ENCODE data around the gene NTSR2. TPM values are rescaled to one million over a fixed set of nuclear protein-coding genes. Genes with fewer than 3 reads are reported as not detected.
A peak's percentile ranks its signal among the peaks of the same experiment; 100 is the strongest.

NTSR2 gene
- polyA plus RNA-seq, 1 experiment, result not detected

DNA sequence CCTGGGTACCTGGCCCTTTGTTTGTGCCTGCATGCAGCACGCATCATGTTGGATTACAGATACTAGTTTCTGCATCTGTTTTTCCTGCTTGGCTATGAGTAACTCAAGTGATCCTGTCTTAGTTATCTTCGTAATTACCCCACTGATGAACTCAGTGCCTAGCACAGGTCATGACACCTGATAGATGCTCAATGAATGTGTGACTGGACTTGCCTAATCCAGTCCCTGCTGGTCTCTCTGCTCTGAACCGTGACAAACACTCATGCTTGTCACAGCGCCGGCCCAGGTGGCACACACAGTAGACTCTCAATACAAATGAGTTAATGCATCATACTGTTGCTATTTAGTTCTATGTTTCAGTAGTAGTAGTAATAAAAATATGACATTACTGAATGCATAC is 31.2 kb upstream of the NTSR2 start:
- ChIA-PET POLR2A (no interaction called here), CTCF (interaction anchor here (1.0 to 1.9 kb wide), 2 partner anchors 13 to 78 kb away, joined by 3 to 4 read pairs; no protein-coding TSS in a partner anchor)
- TF ChIP-seq, protein P1, sequence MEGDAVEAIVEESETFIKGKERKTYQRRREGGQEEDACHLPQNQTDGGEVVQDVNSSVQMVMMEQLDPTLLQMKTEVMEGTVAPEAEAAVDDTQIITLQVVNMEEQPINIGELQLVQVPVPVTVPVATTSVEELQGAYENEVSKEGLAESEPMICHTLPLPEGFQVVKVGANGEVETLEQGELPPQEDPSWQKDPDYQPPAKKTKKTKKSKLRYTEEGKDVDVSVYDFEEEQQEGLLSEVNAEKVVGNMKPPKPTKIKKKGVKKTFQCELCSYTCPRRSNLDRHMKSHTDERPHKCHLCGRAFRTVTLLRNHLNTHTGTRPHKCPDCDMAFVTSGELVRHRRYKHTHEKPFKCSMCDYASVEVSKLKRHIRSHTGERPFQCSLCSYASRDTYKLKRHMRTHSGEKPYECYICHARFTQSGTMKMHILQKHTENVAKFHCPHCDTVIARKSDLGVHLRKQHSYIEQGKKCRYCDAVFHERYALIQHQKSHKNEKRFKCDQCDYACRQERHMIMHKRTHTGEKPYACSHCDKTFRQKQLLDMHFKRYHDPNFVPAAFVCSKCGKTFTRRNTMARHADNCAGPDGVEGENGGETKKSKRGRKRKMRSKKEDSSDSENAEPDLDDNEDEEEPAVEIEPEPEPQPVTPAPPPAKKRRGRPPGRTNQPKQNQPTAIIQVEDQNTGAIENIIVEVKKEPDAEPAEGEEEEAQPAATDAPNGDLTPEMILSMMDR (IDR thresholded peaks at IDR 0.05; ENCODE audit: low read depth, low read length), result no peak
- H3K9me3 ChIP-seq (ENCODE audit: control insufficient read depth, insufficient read depth, low read length), result peaks cover 6% of the 10 kb centered on the region; the same call in 1 of the 2 replicates
- no peak overlapping the region for H3K27ac ChIP-seq (ENCODE audit: low read depth, low read length)
- H3K27me3 ChIP-seq (ENCODE audit: control insufficient read depth, insufficient read depth, low read length), result no peaks in the 10 kb centered on the region
- DNase-seq (ENCODE audit: low read depth, low spot score), result no peak
- H3K4me3 ChIP-seq (ENCODE audit: low read depth, low read length), result no peak overlapping the region

- no peak overlapping the region for H3K27ac ChIP-seq (ENCODE audit: low read depth, low read length)
Measured at GRCh38 chr2:11699686-11700670, 30.0 kb upstream of the NTSR2 start.

DNA sequence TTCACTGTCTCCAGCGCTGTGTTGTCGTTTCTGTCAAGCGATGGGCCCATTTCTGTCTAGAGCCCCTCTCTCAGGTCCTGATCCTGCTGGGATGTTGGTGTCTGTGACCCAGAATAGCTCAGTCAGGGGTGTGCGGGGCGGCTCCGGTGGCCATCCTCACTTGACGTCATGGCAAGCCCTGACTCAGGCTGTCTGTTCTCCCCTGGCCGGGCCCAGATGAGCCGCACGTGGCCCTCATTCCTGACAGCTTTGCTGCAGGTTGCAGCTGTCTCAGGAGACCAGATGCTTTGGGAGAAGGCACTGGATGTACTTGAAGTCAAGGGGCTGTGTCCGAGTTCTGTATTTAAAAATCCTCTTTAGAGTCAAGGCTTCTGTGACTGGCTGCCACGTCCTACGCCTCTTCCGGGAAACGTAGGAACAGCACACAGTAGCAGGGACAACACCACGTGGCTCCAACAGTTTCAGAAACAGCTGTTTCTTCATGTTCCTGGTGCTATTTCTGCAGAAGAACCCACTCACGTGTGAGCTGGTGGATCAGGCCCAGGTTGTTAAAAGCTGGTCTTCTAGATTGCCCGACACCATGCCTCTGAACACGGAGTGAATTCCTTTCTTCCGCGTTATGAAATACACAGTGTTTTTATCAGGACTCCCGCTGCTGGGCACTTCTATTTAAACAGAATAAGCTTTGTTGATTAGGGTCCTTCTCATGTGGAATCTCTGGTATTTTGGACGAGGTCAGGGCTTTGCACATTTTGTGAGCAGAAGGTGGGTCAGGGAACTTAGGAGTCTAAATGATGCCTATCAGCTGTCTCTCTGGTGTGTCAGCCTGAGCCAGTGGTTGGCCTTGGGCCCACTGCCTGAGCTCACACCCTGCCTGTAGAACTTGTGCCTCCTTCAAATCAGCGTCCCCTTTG is 28.3 kb upstream of the NTSR2 start:
- Histone ChIP-seq H3K4me3 (ENCODE audit: low read depth, low read length) (no peak overlapping the region), H3K9me3 (ENCODE audit: control insufficient read depth, insufficient read depth, low read length) (no peaks in the 10 kb centered on the region), H3K27me3 (ENCODE audit: control insufficient read depth, insufficient read depth, low read length) (no peaks in the 10 kb centered on the region), H3K27ac (ENCODE audit: low read depth, low read length) (peak overlapping the region; percentile 70)
- ChIA-PET CTCF (interaction anchor here (1.0 to 2.0 kb wide), 9 partner anchors 8 to 566 kb away, joined by 3 to 11 read pairs (median 3); a partner anchor contains a TSS), POLR2A (interaction anchor here (0.8 to 1.5 kb wide), 3 partner anchors 10 to 46 kb away, joined by 3 to 6 read pairs (median 3); no protein-coding TSS in a partner anchor)
- TF ChIP-seq, protein P1 (IDR thresholded peaks at IDR 0.05; ENCODE audit: low read depth, low read length), result no peak
- DNase-seq (ENCODE audit: low read depth, low spot score), result no peak

More at GRCh38 chr2:11699686-11700670, 30.0 kb upstream of the NTSR2 start:
- Histone ChIP-seq H3K4me3 (ENCODE audit: low read depth, low read length) (no peak overlapping the region), H3K9me3 (ENCODE audit: control insufficient read depth, insufficient read depth, low read length) (no peaks in the 10 kb centered on the region), H3K27me3 (ENCODE audit: control insufficient read depth, insufficient read depth, low read length) (no peaks in the 10 kb centered on the region)
- CTCF ChIA-PET, result interaction anchor here (1.0 to 1.9 kb wide), 5 partner anchors 12 to 85 kb away, joined by 3 to 11 read pairs (median 3); no protein-coding TSS in a partner anchor
- POLR2A ChIA-PET, result no interaction called here
- TF ChIP-seq, protein P1 (IDR thresholded peaks at IDR 0.05; ENCODE audit: low read depth, low read length), result no peak
- DNase-seq (ENCODE audit: low read depth, low spot score), result no peak

GRCh38 chr2:11697103-11697871 is 27.3 kb upstream of the NTSR2 start:
- Histone ChIP-seq H3K27ac (ENCODE audit: low read depth, low read length) (peak overlapping the region; percentile 70), H3K27me3 (ENCODE audit: control insufficient read depth, insufficient read depth, low read length) (no peaks in the 10 kb centered on the region), H3K4me3 (ENCODE audit: low read depth, low read length) (no peak overlapping the region), H3K9me3 (ENCODE audit: control insufficient read depth, insufficient read depth, low read length) (no peaks in the 10 kb centered on the region)
- TF ChIP-seq, protein P1 (IDR thresholded peaks at IDR 0.05; ENCODE audit: low read depth, low read length), result no peak
- DNase-seq (ENCODE audit: low read depth, low spot score), result no peak
- ChIA-PET CTCF (interaction anchor here (0.6 to 11.4 kb wide), 7 partner anchors 9 to 86 kb away, joined by 3 to 204 read pairs (median 8); no protein-coding TSS in a partner anchor), POLR2A (interaction anchor here (0.8 to 1.5 kb wide), 4 partner anchors 9 to 46 kb away, joined by 3 to 6 read pairs (median 4); no protein-coding TSS in a partner anchor)

All from AG04450 (cell line).